CD8-positive, alpha-beta memory T cell (primary cell): ENCODE data around the gene RFT1. TPM values are rescaled to one million over a fixed set of nuclear protein-coding genes. Genes with fewer than 3 reads are reported as not detected.

Source experiments
- CTCF ChIA-PET: fragments of 350-600 bp; sonication (Branson Sonifier 250); formaldehyde crosslinking; loops from one replicate; lab custom pipeline; 2021; ENCODE audit warnings: antibody characterized with exemption; lab: Charles Lee
- POLR2A ChIA-PET: fragments of 350-600 bp; sonication (Branson Sonifier 250); formaldehyde crosslinking; loops from one replicate; lab custom pipeline; 2021; ENCODE audit warnings: antibody characterized with exemption; lab: Charles Lee
- DNase-seq, 5 donors: peaks; one replicate each; pipeline versions ENCODE4 v3.0.0 to v3.0.0-alpha.2; 2020 to 2022; ENCODE audit warnings: mixed read lengths in 1 of 5
- H3K27ac ChIP-seq: one replicate; pipeline ENCODE4 v1.7.0; 2013; ENCODE audit warnings: low read depth, mild to moderate bottlenecking, low read length, moderate library complexity
- H3K27me3 ChIP-seq: 2 replicates; pipeline ENCODE4 v1.7.0; 2013; ENCODE audit warnings: low read length, mild to moderate bottlenecking; ENCODE audit not compliant: insufficient read depth, poor library complexity, severe bottlenecking
- H3K36me3 ChIP-seq: 2 replicates; pipeline ENCODE4 v1.7.0; 2013; ENCODE audit warnings: mild to moderate bottlenecking, low read length, moderate library complexity; ENCODE audit not compliant: insufficient read depth
- H3K4me1 ChIP-seq: 2 replicates; pipeline ENCODE4 v1.7.0; 2013; ENCODE audit warnings: mild to moderate bottlenecking, low read length, moderate library complexity; ENCODE audit not compliant: insufficient read depth
- H3K4me3 ChIP-seq: 2 replicates; pipeline ENCODE4 v1.7.0; 2013; ENCODE audit warnings: mild to moderate bottlenecking, low read length
- H3K9me3 ChIP-seq: 2 replicates; pipeline ENCODE4 v1.7.0; 2013; ENCODE audit warnings: mild to moderate bottlenecking, low read length
- H3K27ac Mint-ChIP-seq, 8 donors: one replicate each; pipeline ENCODE4 v1.8.0; 2020 to 2021; ENCODE audit warnings: mixed read lengths in 8 of 8, mild to moderate bottlenecking in 6 of 8, inconsistent platforms in 3 of 8, moderate library complexity in 3 of 8
- H3K27me3 Mint-ChIP-seq, 2 donors: one replicate each; pipeline ENCODE4 v1.8.0; 2020 to 2021; ENCODE audit warnings: mixed read lengths in 2 of 2, mild to moderate bottlenecking in 1 of 2, moderate library complexity in 1 of 2
- H3K36me3 Mint-ChIP-seq, 3 donors: one replicate each; pipeline ENCODE4 v1.8.0; 2020 to 2021; ENCODE audit warnings: mixed read lengths in 3 of 3, inconsistent platforms in 1 of 3, mild to moderate bottlenecking in 1 of 3
- H3K4me1 Mint-ChIP-seq, 3 donors: one replicate each; pipeline ENCODE4 v1.8.0; 2020 to 2021; ENCODE audit warnings: mixed read lengths in 3 of 3, inconsistent platforms in 1 of 3, mild to moderate bottlenecking in 1 of 3
- H3K4me3 Mint-ChIP-seq, 7 donors: one replicate each; pipeline ENCODE4 v1.8.0; 2020 to 2021; ENCODE audit warnings: mixed read lengths in 7 of 7, mild to moderate bottlenecking in 6 of 7, moderate library complexity in 4 of 7, inconsistent platforms in 2 of 7
- H3K9me3 Mint-ChIP-seq, 5 donors: one replicate each; pipeline ENCODE4 v1.8.0; 2020 to 2022; ENCODE audit warnings: mixed read lengths in 5 of 5, mild to moderate bottlenecking in 3 of 5, moderate library complexity in 2 of 5, inconsistent platforms in 1 of 5
- polyA plus RNA-seq: library from polyadenylated mRNA; unstranded; fragments of 300-500 nt; fragmentation: Illumina TruSeq; gene quantifications from one replicate; pipeline ENCODE4 v1.2.3, GENCODE V29; 2021
- total RNA-seq, 2 experiments: library from RNA; stranded (reverse); gene quantifications; one replicate each; pipeline ENCODE4 v1.2.3, GENCODE V29; 2021

RFT1 gene
- total and polyA plus RNA-seq, 3 experiments from 2014 or later, result 31.3 to 58.5 (median 52.7) TPM

DNA sequence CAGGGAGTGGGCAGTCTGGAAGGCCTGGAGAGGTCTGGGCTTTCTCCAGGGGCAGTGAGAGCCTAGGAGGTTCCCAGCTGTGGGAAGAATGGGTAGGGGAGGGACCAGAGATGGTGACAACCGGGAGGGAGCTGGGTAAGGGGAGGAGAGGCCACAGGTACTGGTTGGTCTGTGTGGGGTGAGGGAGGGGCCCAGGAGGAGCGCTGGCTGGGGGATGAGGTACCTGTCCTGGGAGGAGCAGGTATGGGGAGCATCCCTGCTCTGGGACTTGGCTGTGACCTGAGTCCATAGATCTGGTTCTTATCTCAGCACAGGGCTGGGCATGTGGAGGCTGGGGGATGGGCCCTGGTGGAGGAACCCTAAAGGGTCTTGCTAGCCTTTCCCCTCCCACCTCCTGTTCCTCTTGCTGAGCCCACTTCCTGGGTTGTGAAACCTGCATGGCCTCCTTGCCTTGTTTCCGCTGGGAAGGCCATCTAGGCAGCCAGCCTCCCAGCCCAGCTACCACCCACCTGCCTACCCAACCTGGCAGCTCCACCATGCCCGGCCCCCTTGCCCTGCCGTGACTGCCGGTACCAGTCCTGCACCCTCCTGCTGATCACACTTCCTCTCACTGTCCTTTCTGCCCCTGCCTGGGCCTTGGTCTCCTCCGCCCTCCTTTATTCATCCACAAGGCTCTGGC is 41.7 kb upstream of the RFT1 start:
- H3K4me1 Mint-ChIP-seq, result peaks cover 37 to 59% (median 38%) of the 10 kb centered on the region in 3 donors
- no peak for DNase-seq
- no peak overlapping the region for H3K4me3 ChIP-seq
- H3K27me3 Mint-ChIP-seq, result peaks cover 0 to 3% of the 10 kb centered on the region in 2 donors
- H3K36me3 Mint-ChIP-seq, result peaks cover 0 to 27% (median 0%) of the 10 kb centered on the region in 3 donors
- H3K9me3 Mint-ChIP-seq, result no peaks in the 10 kb centered on the region
- ChIA-PET POLR2A (no interaction called here), CTCF (no interaction called here)
- peak overlapping the region in 5 of 8 donors; percentile 11 to 83 (median 45) for H3K27ac Mint-ChIP-seq
- H3K4me1 ChIP-seq, result no peaks in the 10 kb centered on the region
- H3K36me3 ChIP-seq, result no peaks in the 10 kb centered on the region
- no peaks in the 10 kb centered on the region for H3K27me3 ChIP-seq
- H3K4me3 Mint-ChIP-seq, result no peak overlapping the region
- no peaks in the 10 kb centered on the region for H3K9me3 ChIP-seq
- H3K27ac ChIP-seq, result no peak overlapping the region

DNA sequence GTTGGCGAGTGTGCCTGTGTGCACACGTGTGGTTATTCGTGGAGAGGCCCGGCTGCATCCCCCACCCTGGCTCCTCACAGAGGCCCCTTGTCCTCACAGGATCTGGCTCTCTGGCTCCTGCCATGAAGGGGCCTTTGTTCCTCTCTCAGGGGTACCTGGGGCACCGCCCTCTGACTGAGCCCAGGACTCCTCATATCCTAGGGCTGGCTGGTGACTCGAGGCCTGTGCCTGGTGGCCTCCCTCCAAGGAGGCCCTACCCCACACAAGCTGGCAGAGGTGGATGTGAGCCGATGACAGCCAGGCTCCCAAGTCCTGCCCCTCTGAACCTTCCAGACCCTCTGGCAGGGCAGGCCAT is 40.8 kb upstream of the RFT1 start:
- Mint-ChIP-seq H3K4me3 (no peak overlapping the region), H3K27me3 (peaks cover 0 to 3% of the 10 kb centered on the region in 2 donors), H3K4me1 (peaks cover 43 to 66% (median 43%) of the 10 kb centered on the region in 3 donors), H3K9me3 (no peaks in the 10 kb centered on the region), H3K27ac (peak overlapping the region in 4 of 8 donors; percentile 26 to 68 (median 54)), H3K36me3 (peaks cover 0 to 27% (median 0%) of the 10 kb centered on the region in 3 donors)
- CTCF ChIA-PET, result no interaction called here
- H3K27ac ChIP-seq, result no peak overlapping the region
- no peaks in the 10 kb centered on the region for H3K4me1 ChIP-seq
- no peaks in the 10 kb centered on the region for H3K27me3 ChIP-seq
- DNase-seq, result no peak
- H3K4me3 ChIP-seq, result no peak overlapping the region
- no peaks in the 10 kb centered on the region for H3K9me3 ChIP-seq
- H3K36me3 ChIP-seq, result no peaks in the 10 kb centered on the region
- POLR2A ChIA-PET, result no interaction called here

DNA sequence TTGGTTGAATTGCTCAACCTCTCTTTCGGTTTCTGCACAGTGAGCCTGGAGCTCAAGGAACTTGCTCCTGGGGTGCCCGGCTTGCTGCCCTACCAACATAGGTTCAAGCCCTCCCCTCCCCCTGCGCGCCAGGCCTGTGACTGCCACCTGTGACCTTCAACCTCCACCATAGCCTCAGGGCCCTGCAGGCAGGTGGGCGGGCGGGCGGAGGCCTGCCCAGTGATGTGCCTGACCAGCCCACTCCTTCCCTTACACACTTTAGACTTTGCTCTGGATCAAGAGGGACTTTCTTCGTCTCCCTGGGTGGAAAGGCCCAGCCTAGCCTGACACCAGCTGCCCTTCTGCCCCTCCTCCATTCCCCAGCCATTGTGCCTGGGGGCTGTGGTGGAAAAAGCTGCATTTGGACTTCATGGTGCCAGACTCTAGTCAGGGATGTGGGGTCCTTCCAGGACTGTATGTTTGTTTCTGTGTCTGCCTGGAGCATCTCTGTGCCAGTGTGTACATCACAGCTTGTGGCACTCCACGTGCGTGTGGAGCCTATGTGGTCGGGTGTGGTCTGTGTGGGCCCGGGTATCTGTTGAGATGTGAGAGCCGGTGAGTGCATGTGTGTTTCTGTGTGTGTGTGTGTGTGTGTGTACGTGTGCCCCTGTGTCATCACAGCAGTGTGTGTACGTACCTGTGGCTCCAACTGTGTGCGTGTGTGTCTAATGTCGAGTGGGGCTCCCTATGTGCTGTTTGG is 40.3 kb upstream of the RFT1 start:
- POLR2A ChIA-PET, result interaction anchor here (1.9 kb wide), 1 partner anchor 10 kb away, joined by 10 read pairs; the partner anchor contains the start of gene PRKCD
- CTCF ChIA-PET, result no interaction called here
- Mint-ChIP-seq H3K27me3 (peaks cover 0 to 1% of the 10 kb centered on the region in 2 donors), H3K4me1 (peaks cover 43 to 66% (median 43%) of the 10 kb centered on the region in 3 donors), H3K4me3 (peak overlapping the region in 3 of 7 donors; percentile 23 to 48 (median 29)), H3K36me3 (peaks cover 0 to 24% (median 0%) of the 10 kb centered on the region in 3 donors), H3K9me3 (no peaks in the 10 kb centered on the region), H3K27ac (peak overlapping the region in 4 of 8 donors; percentile 26 to 74 (median 42))
- no peaks in the 10 kb centered on the region for H3K9me3 ChIP-seq
- H3K27me3 ChIP-seq, result no peaks in the 10 kb centered on the region
- H3K36me3 ChIP-seq, result no peaks in the 10 kb centered on the region
- no peak overlapping the region for H3K27ac ChIP-seq
- no peak for DNase-seq
- H3K4me1 ChIP-seq, result no peaks in the 10 kb centered on the region
- no peak overlapping the region for H3K4me3 ChIP-seq

DNA sequence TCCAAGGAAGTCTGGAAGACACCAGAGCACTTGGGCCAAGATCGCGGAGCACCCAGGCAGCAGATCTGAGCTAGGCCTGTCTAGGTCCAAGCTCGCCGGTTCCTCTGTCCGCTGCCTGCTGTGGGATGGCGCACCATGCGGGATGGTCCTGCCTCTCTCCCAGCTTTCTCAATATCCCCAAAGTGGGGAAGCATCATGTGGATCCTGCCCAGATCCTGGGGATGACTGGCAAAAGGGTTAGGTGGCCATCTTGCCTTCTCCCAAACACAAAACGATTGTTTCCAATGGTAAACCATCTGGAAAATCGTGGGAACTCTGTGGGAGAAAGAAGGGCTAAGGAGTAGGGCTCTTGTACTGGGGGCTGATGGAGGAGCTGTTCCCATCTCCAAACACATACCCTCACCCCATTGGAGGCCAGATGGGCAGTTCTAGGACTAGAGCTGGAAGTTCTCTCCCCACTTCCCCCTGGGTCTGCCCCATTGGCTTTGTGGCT is 39.6 kb upstream of the RFT1 start:
- Mint-ChIP-seq H3K27me3 (peaks cover 0 to 1% of the 10 kb centered on the region in 2 donors), H3K36me3 (peaks cover 0 to 23% (median 0%) of the 10 kb centered on the region in 3 donors), H3K4me1 (peaks cover 43 to 66% (median 46%) of the 10 kb centered on the region in 3 donors), H3K9me3 (no peaks in the 10 kb centered on the region), H3K27ac (peak overlapping the region in 3 of 8 donors; percentile 2 to 70 (median 63)), H3K4me3 (peak overlapping the region in 1 of 7 donors; percentile 24)
- Histone ChIP-seq H3K4me1 (no peaks in the 10 kb centered on the region), H3K36me3 (no peaks in the 10 kb centered on the region), H3K27me3 (no peaks in the 10 kb centered on the region), H3K27ac (no peak overlapping the region), H3K9me3 (no peaks in the 10 kb centered on the region), H3K4me3 (no peak overlapping the region)
- ChIA-PET POLR2A (interaction anchor here (0.7 to 1.9 kb wide), 2 partner anchors 9 to 10 kb away, joined by 3 to 10 read pairs; partner anchors contain the start of gene PRKCD), CTCF (interaction anchor here (1.2 kb wide), 1 partner anchor 54 kb away, joined by 3 read pairs; no protein-coding TSS in a partner anchor)
- no peak for DNase-seq

DNA sequence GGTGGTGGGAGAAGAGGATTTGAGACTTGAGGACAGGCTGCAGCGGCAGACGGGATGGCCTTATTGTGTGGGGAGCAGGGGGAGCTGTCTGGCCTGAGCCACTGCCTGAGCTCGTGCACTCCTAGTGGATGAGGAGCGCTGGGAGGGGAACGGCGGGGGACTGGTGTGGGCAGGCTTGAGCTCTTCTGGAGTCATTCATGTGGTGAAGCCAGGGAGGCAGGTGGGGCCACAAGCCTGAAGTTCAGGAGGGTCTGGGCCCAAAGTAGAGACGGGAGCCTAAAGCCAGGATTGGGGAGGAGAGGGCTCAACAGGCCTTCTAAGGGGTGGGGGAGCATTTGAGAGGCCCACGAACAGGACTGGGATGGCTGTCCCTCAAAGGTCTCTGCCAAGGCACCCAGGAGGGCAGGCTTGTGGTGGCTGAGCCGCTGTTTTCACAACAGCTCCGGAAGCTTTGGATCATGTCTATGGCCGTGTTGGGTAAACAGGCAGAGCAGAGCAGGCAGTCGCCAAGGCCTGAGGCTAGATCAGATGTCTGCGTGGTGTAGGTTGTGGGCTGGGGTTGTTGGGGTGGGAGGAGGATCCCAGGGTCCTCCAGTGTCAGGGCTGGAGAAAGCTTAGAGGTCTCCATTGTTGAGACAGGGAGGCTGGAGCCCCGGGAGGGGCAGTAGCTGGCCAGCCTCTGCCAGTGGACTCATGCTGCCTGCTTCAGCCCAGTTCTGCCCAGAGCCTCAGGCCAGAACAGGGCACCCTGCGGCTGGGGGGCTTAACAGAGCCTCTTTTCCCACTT is 39.0 kb upstream of the RFT1 start:
- H3K36me3 Mint-ChIP-seq, result peaks cover 0 to 21% (median 0%) of the 10 kb centered on the region in 3 donors
- Histone ChIP-seq H3K27ac (no peak overlapping the region), H3K9me3 (no peaks in the 10 kb centered on the region), H3K4me1 (no peaks in the 10 kb centered on the region), H3K4me3 (no peak overlapping the region), H3K27me3 (no peaks in the 10 kb centered on the region), H3K36me3 (no peaks in the 10 kb centered on the region)
- H3K27me3 Mint-ChIP-seq, result peaks cover 0 to 1% of the 10 kb centered on the region in 2 donors
- no peak for DNase-seq
- H3K4me3 Mint-ChIP-seq, result peak overlapping the region in 1 of 7 donors; percentile 51
- ChIA-PET POLR2A (interaction anchor here (0.7 to 1.9 kb wide), 2 partner anchors 9 to 10 kb away, joined by 3 to 10 read pairs; partner anchors contain the start of gene PRKCD), CTCF (interaction anchor here (1.2 kb wide), 1 partner anchor 53 kb away, joined by 3 read pairs; no protein-coding TSS in a partner anchor)
- H3K27ac Mint-ChIP-seq, result peak overlapping the region in 5 of 8 donors; percentile 20 to 90 (median 63)
- H3K4me1 Mint-ChIP-seq, result peaks cover 43 to 67% (median 48%) of the 10 kb centered on the region in 3 donors
- no peaks in the 10 kb centered on the region for H3K9me3 Mint-ChIP-seq

DNA sequence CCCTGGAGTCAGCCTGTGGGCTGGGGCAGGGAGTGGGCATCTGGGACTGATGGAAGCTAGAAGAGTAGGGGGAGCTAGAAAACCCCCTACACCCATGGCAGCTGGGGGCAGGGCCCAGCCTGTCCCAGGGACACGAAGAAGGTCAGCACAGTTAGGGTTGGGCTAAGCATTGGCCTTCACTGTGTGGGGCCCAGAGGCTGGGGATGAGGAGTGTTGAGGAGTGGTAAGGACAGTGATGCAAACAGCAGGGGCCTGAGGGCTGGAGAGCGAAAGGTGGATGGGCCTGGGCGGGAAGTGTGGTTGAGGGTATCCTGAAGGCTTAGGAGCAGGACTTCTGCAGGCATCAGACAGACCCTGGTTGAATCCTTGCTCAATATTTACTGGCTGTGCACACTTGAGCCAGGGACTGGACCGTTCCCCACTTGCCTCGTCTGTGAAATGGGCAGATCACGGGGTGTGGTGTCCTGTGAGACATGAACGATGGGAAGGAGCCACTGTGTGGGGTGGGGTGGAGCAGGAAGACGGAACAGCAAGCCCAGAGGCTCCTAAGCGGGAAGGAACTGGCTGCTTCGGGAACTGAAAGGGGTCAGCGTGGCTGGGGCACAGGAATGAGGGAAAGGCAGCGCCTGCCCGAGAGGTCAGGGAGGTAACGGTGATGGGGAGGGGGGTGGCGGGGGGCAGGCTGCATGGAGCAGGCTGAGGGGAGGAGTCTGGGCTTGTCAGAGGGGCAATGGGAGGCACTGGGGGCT is 38.1 kb upstream of the RFT1 start:
- H3K4me1 ChIP-seq, result peaks cover 4% of the 10 kb centered on the region
- peaks cover 44 to 71% (median 49%) of the 10 kb centered on the region in 3 donors for H3K4me1 Mint-ChIP-seq
- POLR2A ChIA-PET, result no interaction called here
- H3K27me3 Mint-ChIP-seq, result peaks cover 0 to 1% of the 10 kb centered on the region in 2 donors
- CTCF ChIA-PET, result no interaction called here
- H3K9me3 Mint-ChIP-seq, result no peaks in the 10 kb centered on the region
- peaks cover 0 to 14% (median 0%) of the 10 kb centered on the region in 3 donors for H3K36me3 Mint-ChIP-seq
- peak overlapping the region in 1 of 7 donors; percentile 87 for H3K4me3 Mint-ChIP-seq
- peak overlapping the region in 5 of 8 donors; percentile 20 to 88 (median 63) for H3K27ac Mint-ChIP-seq
- no peaks in the 10 kb centered on the region for H3K9me3 ChIP-seq
- no peak for DNase-seq
- no peaks in the 10 kb centered on the region for H3K27me3 ChIP-seq
- no peak overlapping the region for H3K27ac ChIP-seq
- H3K36me3 ChIP-seq, result no peaks in the 10 kb centered on the region
- no peak overlapping the region for H3K4me3 ChIP-seq
